PC-9 (cell line): ENCODE measurements around the gene PDE4D. TPM values are rescaled to one million over a fixed set of nuclear protein-coding genes. Genes with fewer than 3 reads are reported as not detected.

Experiments used
- BruUV-seq: library from RNA; stranded (reverse); fragments of 400-500 nt; replicated peaks from 2 replicates; lab custom pipeline; 2021; lab: Mats Ljungman, UMichigan
- CTCF ChIA-PET: fragments of 300-600 bp; sonication (Branson Sonifier 250); formaldehyde crosslinking; loops from one replicate; lab custom pipeline; 2022; ENCODE audit warnings: antibody characterized with exemption; lab: Charles Lee
- POLR2A ChIA-PET: fragments of 300-600 bp; sonication (Branson Sonifier 250); formaldehyde crosslinking; loops from one replicate; lab custom pipeline; 2022; ENCODE audit warnings: antibody characterized with exemption; ENCODE audit not compliant: unreplicated experiment; lab: Charles Lee
- DNase-seq, 2 experiments: peaks; one replicate each; pipeline versions ENCODE4 v3.0.0 to v3.0.0-alpha.2; 2015 to 2022; ENCODE audit warnings: mixed read lengths in 1 of 2
- H2AFZ ChIP-seq: fragments of 200-600 bp; sonication (generic); 2 replicates; pipeline ENCODE4 v1.8.1; 2017; ENCODE audit warnings: antibody characterized with exemption
- H3F3A ChIP-seq: fragments of 200-600 bp; sonication (generic); 2 replicates; pipeline ENCODE4 v1.8.1; 2017; ENCODE audit warnings: antibody characterized with exemption, mild to moderate bottlenecking, low read depth; ENCODE audit not compliant: insufficient read depth
- H3K27ac ChIP-seq: fragments of 200-600 bp; sonication (generic); 2 replicates; pipeline ENCODE4 v1.6.1; 2016; ENCODE audit warnings: mixed run types
- H3K27me3 ChIP-seq: fragments of 200-600 bp; sonication (generic); 2 replicates; pipeline ENCODE4 v1.6.1; 2016; ENCODE audit warnings: low read depth, mixed run types; ENCODE audit not compliant: insufficient read depth
- H3K36me3 ChIP-seq: fragments of 200-600 bp; sonication (generic); 2 replicates; pipeline ENCODE4 v1.6.1; 2016; ENCODE audit warnings: low read depth, mixed run types
- H3K4me1 ChIP-seq: fragments of 200-600 bp; sonication (generic); replicated peaks from 2 replicates; pipeline ENCODE4 v1.6.1; 2016; ENCODE audit warnings: mixed run types; ENCODE audit not compliant: insufficient read depth
- H3K4me2 ChIP-seq: fragments of 200-600 bp; sonication (generic); 2 replicates; pipeline ENCODE4 v1.6.1; 2017; ENCODE audit warnings: mixed run types
- H3K4me3 ChIP-seq: fragments of 200-600 bp; sonication (generic); 2 replicates; pipeline ENCODE4 v1.6.1; 2016; ENCODE audit warnings: mixed run types
- H3K79me2 ChIP-seq: fragments of 200-600 bp; sonication (generic); 2 replicates; pipeline ENCODE4 v1.6.1; 2017; ENCODE audit warnings: low read depth, mixed run types
- H3K9me2 ChIP-seq: fragments of 200-600 bp; sonication (generic); 2 replicates; pipeline ENCODE4 v1.8.1; 2017; ENCODE audit warnings: mild to moderate bottlenecking; ENCODE audit not compliant: insufficient read depth
- H3K9me3 ChIP-seq: fragments of 200-600 bp; sonication (generic); 2 replicates; pipeline ENCODE4 v1.8.1; 2016; ENCODE audit warnings: low read depth; ENCODE audit not compliant: insufficient read depth
- H4K20me1 ChIP-seq: fragments of 200-600 bp; sonication (generic); 2 replicates; pipeline ENCODE4 v1.8.1; 2017; ENCODE audit not compliant: insufficient read depth
- CTCF ChIP-seq: fragments of 200-600 bp; sonication (generic); conservative IDR thresholded peaks from 2 replicates; pipeline ENCODE4 v1.6.1; 2017; ENCODE audit warnings: mixed run types, antibody characterized with exemption, mild to moderate bottlenecking, moderate library complexity
- EZH2 ChIP-seq: fragments of 200-600 bp; sonication (generic); IDR thresholded peaks from 2 replicates; pipeline ENCODE4 v1.8.0; 2017; ENCODE audit warnings: antibody characterized with exemption, low read depth
- intact Hi-C: fragments of 100-400 bp; cut with micrococcal nuclease; formaldehyde crosslinking; loops from one replicate; pipeline ENCODE4 v1.10.0; 2022; ENCODE audit not compliant: unreplicated experiment
- total RNA-seq: library from RNA; stranded (reverse); gene quantifications from 2 replicates; pipeline ENCODE4 v1.2.3, GENCODE V29; 2021

Gene PDE4D
- total RNA-seq, 1 experiment from 2014 or later, result 9.8 TPM

- no peaks in the 10 kb centered on the region for H3K27me3 ChIP-seq
- CTCF ChIA-PET, result no interaction called here
- H3K9me2 ChIP-seq, result no peaks in the 10 kb centered on the region
- no peaks in the 10 kb centered on the region for H3K36me3 ChIP-seq
- no peak for TF ChIP-seq CTCF
- TF ChIP-seq EZH2, result no peak
- H3K79me2 ChIP-seq, result peaks cover 33% of the 10 kb centered on the region
- no peak overlapping the region for H3K27ac ChIP-seq
- H2AFZ ChIP-seq, result peak overlapping the region; percentile 94
- intact Hi-C loops, result no loop called here
- no peaks in the 10 kb centered on the region for H3K9me3 ChIP-seq
- POLR2A ChIA-PET, result no interaction called here
- no TSS peak for BruUV-seq
- no peaks in the 10 kb centered on the region for H4K20me1 ChIP-seq
- peaks cover 12% of the 10 kb centered on the region for H3F3A ChIP-seq
- H3K4me3 ChIP-seq, result peak overlapping the region; percentile 97
- peak overlapping the region; percentile 74 for H3K4me2 ChIP-seq
- H3K4me1 ChIP-seq, result peaks cover 66% of the 10 kb centered on the region
- DNase-seq, result no peak
These were observed 855.4 kb downstream of the PDE4D start for GRCh38 chr5:59037941-59038797.

GRCh38 chr5:59037453-59037852 is 856.1 kb downstream of the PDE4D start:
- Histone ChIP-seq H3K79me2 (peaks cover 35% of the 10 kb centered on the region), H3K27me3 (no peaks in the 10 kb centered on the region), H3K9me3 (no peaks in the 10 kb centered on the region), H3K4me1 (peaks cover 61% of the 10 kb centered on the region), H3K36me3 (no peaks in the 10 kb centered on the region), H3K4me2 (peak overlapping the region; percentile 74), H3F3A (peaks cover 12% of the 10 kb centered on the region), H3K27ac (no peak overlapping the region), H3K9me2 (no peaks in the 10 kb centered on the region), H2AFZ (no peak overlapping the region), H4K20me1 (no peaks in the 10 kb centered on the region), H3K4me3 (peak overlapping the region; percentile 97; the same call in 1 of the 2 replicates)
- no peak for TF ChIP-seq EZH2
- no peak for TF ChIP-seq CTCF
- ChIA-PET POLR2A (no interaction called here), CTCF (interaction anchor here (1.2 kb wide), 1 partner anchor 18 kb away, joined by 3 read pairs; no protein-coding TSS in a partner anchor)
- DNase-seq, result no peak
- no TSS peak for BruUV-seq
- intact Hi-C loops, result no loop called here

- TF ChIP-seq EZH2, result no peak
- TF ChIP-seq CTCF, result no peak
- Histone ChIP-seq H3K27me3 (no peaks in the 10 kb centered on the region), H3K79me2 (peaks cover 38% of the 10 kb centered on the region), H4K20me1 (no peaks in the 10 kb centered on the region), H3K9me3 (no peaks in the 10 kb centered on the region), H3K27ac (peak overlapping the region; percentile 74), H3F3A (peaks cover 12% of the 10 kb centered on the region), H3K36me3 (no peaks in the 10 kb centered on the region), H3K4me1 (peaks cover 57% of the 10 kb centered on the region), H3K4me2 (peak overlapping the region; percentile 74), H3K4me3 (peak overlapping the region; percentile 97; the same call in 1 of the 2 replicates), H3K9me2 (no peaks in the 10 kb centered on the region), H2AFZ (no peak overlapping the region)
- POLR2A ChIA-PET, result interaction anchor here (0.5 kb wide), 1 partner anchor 8 kb away, joined by 3 read pairs; no protein-coding TSS in a partner anchor
- no TSS peak for BruUV-seq
- no peak for DNase-seq
- CTCF ChIA-PET, result interaction anchor here (0.6 to 1.2 kb wide), 2 partner anchors 18 to 125 kb away, joined by 3 read pairs; no protein-coding TSS in a partner anchor
- intact Hi-C loops, result no loop called here
These were observed 856.5 kb downstream of the PDE4D start for GRCh38 chr5:59037041-59037440.
